Measurements from ENCODE around the gene PCCA.

DNA sequence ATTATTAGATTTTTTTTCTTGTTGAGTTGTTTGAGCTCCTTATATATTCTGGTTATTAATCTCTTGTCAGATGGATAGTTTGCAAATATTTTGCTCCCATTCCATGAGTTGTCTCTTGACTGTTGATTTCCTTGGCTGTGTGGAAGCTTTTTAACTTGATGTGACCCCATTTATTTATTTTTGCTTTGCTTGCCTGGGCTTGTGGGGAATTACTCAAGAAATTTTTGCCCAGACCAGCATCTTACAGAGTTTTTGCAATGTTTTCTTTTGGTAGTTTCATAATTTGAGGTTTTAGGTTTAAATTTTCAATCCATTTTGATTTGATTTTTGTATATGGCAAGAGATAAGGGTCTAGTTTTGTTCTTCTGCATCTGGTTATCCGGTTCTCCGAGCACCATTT lies 124.7 kb downstream of the PCCA start:
- TF ChIP-seq, protein P1, sequence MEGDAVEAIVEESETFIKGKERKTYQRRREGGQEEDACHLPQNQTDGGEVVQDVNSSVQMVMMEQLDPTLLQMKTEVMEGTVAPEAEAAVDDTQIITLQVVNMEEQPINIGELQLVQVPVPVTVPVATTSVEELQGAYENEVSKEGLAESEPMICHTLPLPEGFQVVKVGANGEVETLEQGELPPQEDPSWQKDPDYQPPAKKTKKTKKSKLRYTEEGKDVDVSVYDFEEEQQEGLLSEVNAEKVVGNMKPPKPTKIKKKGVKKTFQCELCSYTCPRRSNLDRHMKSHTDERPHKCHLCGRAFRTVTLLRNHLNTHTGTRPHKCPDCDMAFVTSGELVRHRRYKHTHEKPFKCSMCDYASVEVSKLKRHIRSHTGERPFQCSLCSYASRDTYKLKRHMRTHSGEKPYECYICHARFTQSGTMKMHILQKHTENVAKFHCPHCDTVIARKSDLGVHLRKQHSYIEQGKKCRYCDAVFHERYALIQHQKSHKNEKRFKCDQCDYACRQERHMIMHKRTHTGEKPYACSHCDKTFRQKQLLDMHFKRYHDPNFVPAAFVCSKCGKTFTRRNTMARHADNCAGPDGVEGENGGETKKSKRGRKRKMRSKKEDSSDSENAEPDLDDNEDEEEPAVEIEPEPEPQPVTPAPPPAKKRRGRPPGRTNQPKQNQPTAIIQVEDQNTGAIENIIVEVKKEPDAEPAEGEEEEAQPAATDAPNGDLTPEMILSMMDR (conservative IDR thresholded peaks at IDR 0.05): no peak
- TF ChIP-seq ZFX (IDR thresholded peaks at IDR 0.05): no peak
